OCI-LY1 (cell line): ENCODE results near the gene SIGLEC15.
"Not testable (repeated sequence)": the region's sequence is repeated elsewhere in the genome, so short reads cannot be mapped to it uniquely, and the experiment has no call there.

ENCODE experiments used
- H2AFZ ChIP-seq: fragments of 200-600 bp; sonication (generic), shearing (Covaris generic); 2 replicates; pipeline ENCODE4 v1.6.0; 2014; ENCODE audit warnings: antibody characterized with exemption, mild to moderate bottlenecking, low read length
- H3F3A ChIP-seq: fragments of 200-600 bp; sonication (generic), shearing (Covaris generic); 2 replicates; pipeline ENCODE4 v1.6.0; 2014; ENCODE audit warnings: mild to moderate bottlenecking, antibody characterized with exemption, low read length, moderate library complexity; ENCODE audit not compliant: insufficient read depth
- H3K27ac ChIP-seq: fragments of 200-600 bp; sonication (generic); 2 replicates; pipeline ENCODE4 v1.5.1; 2014; ENCODE audit warnings: low read length, mixed run types, mild to moderate bottlenecking, low read depth; ENCODE audit not compliant: poor library complexity, severe bottlenecking
- H3K27me3 ChIP-seq: fragments of 200-600 bp; sonication (generic); 2 replicates; pipeline ENCODE4 v1.6.0; 2014; ENCODE audit warnings: antibody characterized with exemption, mild to moderate bottlenecking, low read length, moderate library complexity; ENCODE audit not compliant: insufficient read depth
- H3K36me3 ChIP-seq: fragments of 200-600 bp; sonication (generic); 2 replicates; pipeline ENCODE4 v1.6.1; 2014; ENCODE audit warnings: mild to moderate bottlenecking, antibody characterized with exemption, low read length, moderate library complexity, mixed read lengths; ENCODE audit not compliant: insufficient read depth
- H3K4me1 ChIP-seq: fragments of 200-600 bp; sonication (generic); 2 replicates; pipeline ENCODE4 v1.5.1; 2014; ENCODE audit warnings: mild to moderate bottlenecking, low read length, moderate library complexity; ENCODE audit not compliant: insufficient read depth, severe bottlenecking
- H3K4me2 ChIP-seq: fragments of 200-600 bp; sonication (generic), shearing (Covaris generic); 2 replicates; pipeline ENCODE4 v1.6.1; 2014; ENCODE audit warnings: low read length
- H3K4me3 ChIP-seq: fragments of 200-600 bp; sonication (generic); 2 replicates; pipeline ENCODE4 v1.5.1; 2014; ENCODE audit warnings: low read length, low read depth, mild to moderate bottlenecking, mixed read lengths; ENCODE audit not compliant: poor library complexity, severe bottlenecking
- H3K79me2 ChIP-seq: fragments of 200-600 bp; shearing (Covaris generic); 2 replicates; pipeline ENCODE4 v1.6.1; 2016; ENCODE audit warnings: mixed run types, low read length, mixed read lengths; ENCODE audit not compliant: insufficient read depth
- H3K9ac ChIP-seq: fragments of 200-600 bp; sonication (generic), shearing (Covaris generic); 2 replicates; pipeline ENCODE4 v1.6.1; 2014; ENCODE audit warnings: mild to moderate bottlenecking, low read length, mixed read lengths
- H3K9me2 ChIP-seq: fragments of 200-600 bp; sonication (generic), shearing (Covaris generic); 2 replicates; pipeline ENCODE4 v1.6.1; 2014; ENCODE audit warnings: low read depth, mild to moderate bottlenecking, low read length, mixed read lengths
- H3K9me3 ChIP-seq: fragments of 200-600 bp; shearing (Covaris generic); 2 replicates; pipeline ENCODE4 v1.6.1; 2014; ENCODE audit warnings: low read length, mixed read lengths
- H4K20me1 ChIP-seq: fragments of 200-600 bp; sonication (generic), shearing (Covaris generic); 2 replicates; pipeline ENCODE4 v1.6.0; 2016; ENCODE audit warnings: mild to moderate bottlenecking, low read length; ENCODE audit not compliant: insufficient read depth
- CTCF ChIP-seq: fragments of 200-600 bp; sonication (generic), shearing (Covaris generic); IDR thresholded peaks from 2 replicates; pipeline ENCODE4 v1.5.1; 2017; ENCODE audit warnings: mild to moderate bottlenecking, antibody characterized with exemption, low read length, moderate library complexity, mixed read lengths
- EZH2 ChIP-seq: fragments of 200-600 bp; sonication (generic), shearing (Covaris generic); IDR thresholded peaks from 2 replicates; pipeline ENCODE4 v1.8.0; 2017; ENCODE audit warnings: borderline replicate concordance, mixed run types, mild to moderate bottlenecking, antibody characterized with exemption, low read length, moderate library complexity, mixed read lengths

Gene SIGLEC15

GRCh38 chr18:45826084-45826483 lies 609 bp downstream of the SIGLEC15 start:
- no peak overlapping the region for H3K9ac ChIP-seq
- no peak overlapping the region for H3K4me2 ChIP-seq
- no peak for TF ChIP-seq CTCF
- no peak for TF ChIP-seq EZH2

GRCh38 chr18:45826716-45827115 lies 1.2 kb downstream of the SIGLEC15 start:
- H3K9me2 ChIP-seq, H2AFZ ChIP-seq, H3K4me3 ChIP-seq, H3K4me2 ChIP-seq, H3K27ac ChIP-seq, H3K27me3 ChIP-seq, H3K79me2 ChIP-seq, H3F3A ChIP-seq, H3K36me3 ChIP-seq, H3K9ac ChIP-seq, H3K9me3 ChIP-seq, H4K20me1 ChIP-seq: not testable (repeated sequence)
- H3K4me1 ChIP-seq: peaks cover 19% of the 10 kb centered on the region

More at GRCh38 chr18:45826084-45826483, 609 bp downstream of the SIGLEC15 start:
- H2AFZ ChIP-seq: no peak overlapping the region
- 0 out of 2 replicates have a peak, but pooled peaks cover 5% of the 10 kb centered on the region for H3K27me3 ChIP-seq
- H3K79me2 ChIP-seq: no peaks in the 10 kb centered on the region
- no peak overlapping the region for H3K27ac ChIP-seq
- H4K20me1 ChIP-seq: no peaks in the 10 kb centered on the region
- peaks cover 19% of the 10 kb centered on the region for H3K4me1 ChIP-seq
- H3F3A ChIP-seq: no peaks in the 10 kb centered on the region
- H3K9me2 ChIP-seq: no peaks in the 10 kb centered on the region
- no peaks in the 10 kb centered on the region for H3K36me3 ChIP-seq
- H3K9me3 ChIP-seq: no peaks in the 10 kb centered on the region
- no peak overlapping the region for H3K4me3 ChIP-seq

GRCh38 chr18:45828917-45829811 lies 3.7 kb downstream of the SIGLEC15 start:
- H4K20me1 ChIP-seq: no peaks in the 10 kb centered on the region
- no peaks in the 10 kb centered on the region for H3F3A ChIP-seq
- H3K9me2 ChIP-seq: no peaks in the 10 kb centered on the region
- H3K27ac ChIP-seq: no peak overlapping the region
- no peak overlapping the region for H2AFZ ChIP-seq
- H3K4me1 ChIP-seq: peaks cover 19% of the 10 kb centered on the region
- TF ChIP-seq EZH2 (no peak), CTCF (no peak)
- H3K9ac ChIP-seq: no peak overlapping the region
- no peak overlapping the region for H3K4me2 ChIP-seq
- no peaks in the 10 kb centered on the region for H3K79me2 ChIP-seq
- H3K36me3 ChIP-seq: no peaks in the 10 kb centered on the region
- 0 out of 2 replicates have a peak, but pooled peaks cover 4% of the 10 kb centered on the region for H3K27me3 ChIP-seq
- H3K9me3 ChIP-seq: no peaks in the 10 kb centered on the region
- H3K4me3 ChIP-seq: no peak overlapping the region

GRCh38 chr18:45829855-45830254 lies 4.4 kb downstream of the SIGLEC15 start:
- no peak overlapping the region for H3K4me3 ChIP-seq
- H3K36me3 ChIP-seq: no peaks in the 10 kb centered on the region
- H3K79me2 ChIP-seq: no peaks in the 10 kb centered on the region
- no peak overlapping the region for H3K9ac ChIP-seq
- TF ChIP-seq EZH2: no peak
- H3K27ac ChIP-seq: no peak overlapping the region
- H3F3A ChIP-seq: no peaks in the 10 kb centered on the region
- H4K20me1 ChIP-seq: no peaks in the 10 kb centered on the region
- H3K27me3 ChIP-seq: 0 out of 2 replicates have a peak, but pooled peaks cover 4% of the 10 kb centered on the region
- H3K4me2 ChIP-seq: no peak overlapping the region
- H3K9me2 ChIP-seq: no peaks in the 10 kb centered on the region
- H3K9me3 ChIP-seq: no peaks in the 10 kb centered on the region
- peaks cover 19% of the 10 kb centered on the region for H3K4me1 ChIP-seq
- no peak overlapping the region for H2AFZ ChIP-seq
